ENCODE measurements around the gene TSPYL6. TPM values are rescaled to one million over a fixed set of nuclear protein-coding genes. Genes with fewer than 3 reads are reported as not detected.

The TSPYL6 gene
- total and polyA plus RNA-seq, 2 of the 8 experiments (the other 6 are each of a cell fraction or from before 2014, with no cell fraction given): not detected

DNA sequence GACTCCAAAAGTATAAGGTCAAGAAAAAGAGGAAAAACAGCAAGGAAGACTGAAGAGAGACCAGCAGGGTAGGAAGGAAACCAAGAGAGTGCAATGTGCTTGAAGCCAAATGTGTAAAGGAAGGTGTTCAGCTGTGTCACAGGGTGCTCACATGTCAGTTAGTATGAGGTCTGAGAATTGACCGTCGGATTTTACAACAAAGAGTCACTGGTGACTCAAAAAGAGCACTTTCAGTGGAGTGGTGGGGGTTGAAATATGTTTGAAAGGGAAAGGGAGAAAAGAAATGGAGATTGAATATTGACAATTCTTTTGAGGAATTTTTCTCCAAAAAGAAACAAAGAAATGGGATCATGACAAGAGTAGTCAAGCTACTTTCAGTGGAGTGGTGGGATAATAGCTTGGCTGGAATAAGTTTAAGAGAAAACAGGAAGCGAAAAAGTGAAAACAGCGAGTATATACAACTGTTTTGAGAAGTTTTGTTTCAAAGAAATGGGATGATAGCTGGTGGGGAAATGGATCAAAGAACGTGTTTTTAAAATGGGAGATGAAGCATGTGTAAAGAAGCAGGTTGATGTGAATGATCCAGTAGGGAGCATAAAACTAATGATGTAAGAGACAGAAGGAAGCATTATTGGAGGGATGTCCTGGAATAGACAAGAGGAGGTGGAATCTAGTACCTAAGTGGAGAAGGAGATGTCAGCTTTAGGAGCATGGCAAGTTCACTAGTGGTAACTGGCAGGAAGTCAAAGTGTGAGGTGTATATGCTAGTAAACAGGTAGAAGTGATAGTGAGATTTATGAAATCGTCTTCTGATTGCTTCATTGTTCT is 3.6 kb upstream of the TSPYL6 start:
- Histone ChIP-seq H3K27me3 (replicated peaks in 1 of 4; ENCODE audit: control insufficient read depth in 3 of 4, extremely low read depth in 1 of 4, insufficient read depth in 3 of 4, low read length in 3 of 4) (no peaks in the 10 kb centered on the region), H3K79me2 (ENCODE audit: control insufficient read depth in 1 of 2, insufficient read depth in 2 of 2, low read length in 2 of 2) (no peaks in the 10 kb centered on the region), H3K14ac (ENCODE audit: insufficient read length) (no peak overlapping the region), H3K4ac (replicated peaks; ENCODE audit: insufficient read length, low read depth, low read length) (no peak overlapping the region), H3K4me2 (ENCODE audit: insufficient read depth in 1 of 2, low read depth in 2 of 2, low read length in 2 of 2) (no peak overlapping the region), H4K20me1 (replicated peaks in 1 of 2; ENCODE audit: control insufficient read depth in 1 of 2, insufficient read depth in 2 of 2, low read length in 2 of 2) (no peaks in the 10 kb centered on the region), H4K91ac (replicated peaks; ENCODE audit: insufficient read length, low read length) (no peak overlapping the region), H3K27ac (ENCODE audit: low read depth, low read length) (no peak overlapping the region), H2BK15ac (ENCODE audit: low read length) (no peak overlapping the region), H3K4me1 (replicated peaks in 1 of 4; ENCODE audit: control insufficient read depth in 3 of 4, insufficient read depth in 4 of 4, low read length in 3 of 4) (no peaks in the 10 kb centered on the region), H2AK5ac (ENCODE audit: low read depth, low read length) (no peak overlapping the region), H2BK12ac (ENCODE audit: low read depth, low read length) (no peak overlapping the region), H3K79me1 (ENCODE audit: low read depth, low read length) (no peaks in the 10 kb centered on the region), H3K56ac (replicated peaks; ENCODE audit: insufficient read length, low read depth, low read length) (no peak overlapping the region), H2BK20ac (ENCODE audit: low read length) (no peak overlapping the region), H4K8ac (ENCODE audit: extremely low read depth, insufficient read depth, low read length) (no peak overlapping the region), H3K23me2 (ENCODE audit: low read depth, low read length) (no peaks in the 10 kb centered on the region; the same call in 1 of the 2 replicates), H2BK5ac (ENCODE audit: low read depth, low read length) (no peak overlapping the region), H4K5ac (ENCODE audit: insufficient read length, low read depth, low read length) (no peak overlapping the region), H3K9ac (replicated peaks in 1 of 4; ENCODE audit: extremely low read depth in 1 of 4, low read depth in 3 of 4, low read length in 3 of 4) (no peak overlapping the region), H2AFZ (ENCODE audit: low read length) (no peak overlapping the region), H3K23ac (ENCODE audit: insufficient read length) (no peak overlapping the region), H3K9me3 (ENCODE audit: insufficient read depth in 2 of 2, low read depth in 1 of 2, low read length in 1 of 2) (no peaks in the 10 kb centered on the region; a peak in 1 of 4 replicates), H2BK120ac (replicated peaks; ENCODE audit: low read depth, low read length) (no peak overlapping the region), H3K4me3 (ENCODE audit: extremely low read depth in 1 of 4, insufficient read depth in 2 of 4, low read depth in 3 of 4, low read length in 4 of 4) (no peak overlapping the region), H3K18ac (ENCODE audit: extremely low read depth, low read length) (no peak overlapping the region), H3K36me3 (ENCODE audit: control insufficient read depth in 2 of 4, insufficient read depth in 4 of 4, low read length in 3 of 4) (no peaks in the 10 kb centered on the region)
- TF ChIP-seq SIRT6 (IDR thresholded peaks at IDR 0.05; ENCODE audit: low read length): no peak
- no peak for TF ChIP-seq CHD2 (IDR thresholded peaks at IDR 0.05; ENCODE audit: low read length)
- TF ChIP-seq ZNF274 (IDR thresholded peaks at IDR 0.05; ENCODE audit: borderline replicate concordance, extremely low read depth, low read length): no peak
- no peak for TF ChIP-seq NRF1 (IDR thresholded peaks at IDR 0.05; ENCODE audit: low read depth, low read length)
- TF ChIP-seq, protein P1, sequence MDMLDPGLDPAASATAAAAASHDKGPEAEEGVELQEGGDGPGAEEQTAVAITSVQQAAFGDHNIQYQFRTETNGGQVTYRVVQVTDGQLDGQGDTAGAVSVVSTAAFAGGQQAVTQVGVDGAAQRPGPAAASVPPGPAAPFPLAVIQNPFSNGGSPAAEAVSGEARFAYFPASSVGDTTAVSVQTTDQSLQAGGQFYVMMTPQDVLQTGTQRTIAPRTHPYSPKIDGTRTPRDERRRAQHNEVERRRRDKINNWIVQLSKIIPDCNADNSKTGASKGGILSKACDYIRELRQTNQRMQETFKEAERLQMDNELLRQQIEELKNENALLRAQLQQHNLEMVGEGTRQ (IDR thresholded peaks at IDR 0.05; ENCODE audit: low read length): no peak
- DNase-seq (ENCODE audit: low read depth in 1 of 2, low spot score in 2 of 2) (no peak), FAIRE-seq (no peak)
- POLR2A ChIA-PET (ENCODE audit: partially characterized antibody): no interaction called here
- WGBS, 2 experiments (ENCODE audit: extremely low coverage in 1 of 2, insufficient coverage in 1 of 2, insufficient read length in 1 of 2, insufficient replicate concordance in 2 of 2, low coverage in 1 of 2, low lambda C conversion rate in 2 of 2, missing lambda C conversion rate in 1 of 2): 88 to 100% methylated on average over 1 to 6 of the region's 6 CpGs
- CTCF ChIA-PET (ENCODE audit: partially characterized antibody): interaction anchor here (0.6 to 1.1 kb wide), 3 partner anchors 16 to 88 kb away, joined by 3 read pairs; no protein-coding TSS in a partner anchor

All from H1 (cell line).